Neuronal stem cell (in vitro differentiated cells): ENCODE data around the gene ARL5A.

Experiments
- DNase-seq: peaks from one replicate; pipeline ENCODE4 v3.0.0-alpha.2; 2013; ENCODE audit warnings: low spot score
- H2AFZ ChIP-seq: one replicate; pipeline ENCODE4 v1.6.1; 2013; ENCODE audit warnings: mild to moderate bottlenecking, low read length, inconsistent platforms
- H2AK5ac ChIP-seq: 2 replicates; pipeline ENCODE4 v1.6.1; 2013; ENCODE audit warnings: low read depth, mild to moderate bottlenecking, inconsistent platforms, low read length, moderate library complexity, mixed read lengths
- H2BK120ac ChIP-seq: 2 replicates; pipeline ENCODE4 v1.6.1; 2013; ENCODE audit warnings: low read depth, mild to moderate bottlenecking, inconsistent platforms, low read length, moderate library complexity, mixed read lengths
- H2BK12ac ChIP-seq: one replicate; pipeline ENCODE4 v1.6.1; 2013; ENCODE audit warnings: low read length, inconsistent platforms
- H2BK15ac ChIP-seq: 2 replicates; pipeline ENCODE4 v1.6.1; 2013; ENCODE audit warnings: mild to moderate bottlenecking, low read length, inconsistent platforms, mixed read lengths
- H2BK5ac ChIP-seq: one replicate; pipeline ENCODE4 v1.6.1; 2013; ENCODE audit warnings: inconsistent platforms, mild to moderate bottlenecking, low read length, moderate library complexity
- H3K14ac ChIP-seq: one replicate; pipeline ENCODE4 v1.6.1; 2013; ENCODE audit warnings: low read length, inconsistent platforms
- H3K18ac ChIP-seq: 2 replicates; pipeline ENCODE4 v1.6.1; 2013; ENCODE audit warnings: low read length, inconsistent platforms
- H3K23ac ChIP-seq: 2 replicates; pipeline ENCODE4 v1.6.1; 2013; ENCODE audit warnings: low read depth, mild to moderate bottlenecking, mixed read lengths, low read length, inconsistent platforms; ENCODE audit not compliant: poor library complexity
- H3K27ac ChIP-seq: replicated peaks from 3 replicates; pipeline ENCODE4 v1.5.1; 2013; ENCODE audit warnings: low read length, inconsistent platforms
- H3K27me3 ChIP-seq, 3 experiments: 2 replicates each; pipeline ENCODE4 v1.6.1; 2013; ENCODE audit warnings: low read length in 3 of 3, mild to moderate bottlenecking in 2 of 3, inconsistent platforms in 1 of 3, low read depth in 1 of 3, mixed read lengths in 1 of 3, moderate library complexity in 1 of 3; ENCODE audit not compliant: control insufficient read depth in 3 of 3, insufficient read depth in 3 of 3
- H3K36me3 ChIP-seq, 2 donors: replicated peaks in 1 of 2; 2 replicates each; pipeline ENCODE4 v1.6.1; 2013; ENCODE audit warnings: low read length in 2 of 2; ENCODE audit not compliant: control insufficient read depth in 2 of 2, insufficient read depth in 2 of 2
- H3K4ac ChIP-seq: 2 replicates; pipeline ENCODE4 v1.6.1; 2013; ENCODE audit warnings: inconsistent platforms, mild to moderate bottlenecking, low read length, moderate library complexity
- H3K4me1 ChIP-seq, 2 donors: 1 replicate in 1 of 2; 2 replicates in 1 of 2; pipeline ENCODE4 v1.6.1; 2013; ENCODE audit warnings: low read length in 2 of 2, low read depth in 1 of 2; ENCODE audit not compliant: control insufficient read depth in 2 of 2, insufficient read depth in 1 of 2
- H3K4me2 ChIP-seq: one replicate; pipeline ENCODE4 v1.6.1; 2013; ENCODE audit warnings: mild to moderate bottlenecking, low read length, inconsistent platforms; ENCODE audit not compliant: insufficient read depth, poor library complexity, severe bottlenecking
- H3K4me3 ChIP-seq, 2 donors: 2 replicates each; pipeline ENCODE4 v1.5.1; 2013; ENCODE audit warnings: low read length in 2 of 2, mild to moderate bottlenecking in 2 of 2, inconsistent platforms in 1 of 2, moderate library complexity in 1 of 2
- H3K79me1 ChIP-seq: one replicate; pipeline ENCODE4 v1.6.1; 2013; ENCODE audit warnings: low read depth, mild to moderate bottlenecking, inconsistent platforms, low read length, moderate library complexity
- H3K9ac ChIP-seq: one replicate; pipeline ENCODE4 v1.6.1; 2013; ENCODE audit warnings: mild to moderate bottlenecking, low read depth, low read length, inconsistent platforms; ENCODE audit not compliant: poor library complexity
- H3K9me3 ChIP-seq, 2 donors: replicated peaks in 1 of 2; 2 replicates each; pipeline versions ENCODE3 to v1.6.1; 2013; ENCODE audit warnings: low read length in 2 of 2, mild to moderate bottlenecking in 2 of 2, inconsistent platforms in 1 of 2, low read depth in 1 of 2, mixed read lengths in 1 of 2, moderate library complexity in 1 of 2; ENCODE audit not compliant: control insufficient read depth in 2 of 2, insufficient read depth in 1 of 2
- H4K8ac ChIP-seq: one replicate; pipeline ENCODE4 v1.6.1; 2013; ENCODE audit warnings: low read depth, mild to moderate bottlenecking, inconsistent platforms, low read length, moderate library complexity
- H4K91ac ChIP-seq: one replicate; pipeline ENCODE4 v1.6.1; 2013; ENCODE audit warnings: low read length, low read depth, mild to moderate bottlenecking, inconsistent platforms; ENCODE audit not compliant: poor library complexity
- WGBS, 2 donors: extraction: QIAGEN DNeasy Blood & Tissue Kit; methylation state at CpG; one replicate each; pipeline ENCODE4 v1.1.7; 2013; ENCODE audit warnings: missing lambda C conversion rate in 2 of 2, mixed read lengths in 1 of 2; ENCODE audit not compliant: insufficient read length in 2 of 2, insufficient replicate concordance in 1 of 2; ENCODE audit errors: extremely low coverage in 2 of 2; 5-methylcytosine and 5-hydroxymethylcytosine counted together

ARL5A gene

DNA sequence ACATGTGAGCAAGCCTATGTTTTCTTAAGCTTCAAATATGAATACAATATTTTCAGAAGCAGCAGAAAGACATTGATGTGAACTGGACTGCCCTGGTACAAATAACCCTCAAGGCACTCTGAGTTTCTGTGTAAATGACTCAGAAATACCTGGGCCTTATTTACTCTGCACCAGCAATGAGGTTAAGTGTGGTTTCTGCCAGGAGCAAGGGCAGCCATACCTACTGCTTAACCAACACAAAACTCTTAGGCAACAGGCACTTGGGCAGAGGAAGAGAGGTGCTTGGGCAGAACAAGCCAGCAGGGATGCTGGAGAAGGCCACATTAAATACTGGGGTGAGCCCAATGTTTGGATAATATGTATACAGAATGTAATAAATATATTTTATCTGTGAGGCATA lies 29.4 kb upstream of the ARL5A start:
- H3K4me3 ChIP-seq: no peak overlapping the region
- no peak overlapping the region for H4K91ac ChIP-seq
- H2BK15ac ChIP-seq: no peak overlapping the region
- H3K36me3 ChIP-seq: no peaks in the 10 kb centered on the region
- H3K23ac ChIP-seq: no peak overlapping the region
- no peak overlapping the region for H3K27ac ChIP-seq
- no peaks in the 10 kb centered on the region for H3K79me1 ChIP-seq
- H3K4me1 ChIP-seq: peaks cover 0 to 5% of the 10 kb centered on the region in 2 donors
- no peak overlapping the region for H2AFZ ChIP-seq
- H3K9me3 ChIP-seq: no peaks in the 10 kb centered on the region
- no peak overlapping the region for H3K14ac ChIP-seq
- no peak overlapping the region for H4K8ac ChIP-seq
- no peak overlapping the region for H2BK12ac ChIP-seq
- no peak for DNase-seq
- no peak overlapping the region for H3K4ac ChIP-seq
- H3K9ac ChIP-seq: no peak overlapping the region
- H2BK5ac ChIP-seq: no peak overlapping the region
- no peak overlapping the region for H2BK120ac ChIP-seq
- H3K27me3 ChIP-seq: no peaks in the 10 kb centered on the region
- no peak overlapping the region for H3K4me2 ChIP-seq
- H3K18ac ChIP-seq: no peak overlapping the region
- no peak overlapping the region for H2AK5ac ChIP-seq

DNA sequence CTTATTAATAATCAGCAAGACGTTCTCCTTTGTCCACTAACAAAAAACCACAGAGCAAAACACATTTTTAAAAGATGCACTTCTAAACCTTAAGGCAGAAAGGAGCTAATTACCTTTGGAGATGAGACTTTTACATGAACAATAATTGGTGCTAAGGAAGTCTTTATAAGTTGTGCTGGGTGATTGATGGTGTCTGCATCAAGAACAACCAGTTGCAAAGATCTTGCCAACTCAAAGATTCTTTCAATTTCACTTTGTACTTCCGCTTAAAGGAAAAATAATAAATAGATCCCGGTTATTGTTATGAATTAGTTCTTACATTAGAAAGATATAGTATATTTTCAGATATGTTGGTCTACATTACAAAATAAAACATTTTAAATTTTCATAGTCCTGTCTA lies 26.9 kb upstream of the ARL5A start:
- Histone ChIP-seq H2BK15ac (no peak overlapping the region), H2BK5ac (no peak overlapping the region), H3K27ac (no peak overlapping the region), H3K4me2 (no peak overlapping the region), H4K8ac (no peak overlapping the region), H3K4me3 (no peak overlapping the region), H3K27me3 (no peaks in the 10 kb centered on the region), H3K9me3 (no peaks in the 10 kb centered on the region), H3K9ac (no peak overlapping the region), H2AFZ (no peak overlapping the region), H2BK120ac (no peak overlapping the region), H3K79me1 (no peaks in the 10 kb centered on the region), H3K14ac (no peak overlapping the region), H3K36me3 (no peaks in the 10 kb centered on the region), H2BK12ac (no peak overlapping the region), H2AK5ac (no peak overlapping the region), H3K4me1 (peaks cover 2 to 5% of the 10 kb centered on the region in 2 donors), H3K18ac (no peak overlapping the region), H3K23ac (no peak overlapping the region), H4K91ac (no peak overlapping the region), H3K4ac (no peak overlapping the region)
- DNase-seq: no peak
- WGBS, 2 donors: no CpG with 5 or more reads among the region's 3 CpGs

GRCh38 chr2:151853070-151853758 lies 25.0 kb upstream of the ARL5A start:
- no peak overlapping the region for H3K9ac ChIP-seq
- H2AFZ ChIP-seq: peak overlapping the region; percentile 15
- no peaks in the 10 kb centered on the region for H3K36me3 ChIP-seq
- H3K4ac ChIP-seq: no peak overlapping the region
- no peak overlapping the region for H3K18ac ChIP-seq
- no peak overlapping the region for H4K91ac ChIP-seq
- DNase-seq: no peak
- H3K4me2 ChIP-seq: no peak overlapping the region
- H3K27ac ChIP-seq: no peak overlapping the region
- H2BK5ac ChIP-seq: no peak overlapping the region
- H2BK120ac ChIP-seq: no peak overlapping the region
- H3K4me1 ChIP-seq: peaks cover 2 to 5% of the 10 kb centered on the region in 2 donors
- no peak overlapping the region for H2BK12ac ChIP-seq
- no peak overlapping the region for H4K8ac ChIP-seq
- no peaks in the 10 kb centered on the region for H3K27me3 ChIP-seq
- WGBS, 2 donors: no CpG with 5 or more reads among the region's 3 CpGs
- H3K9me3 ChIP-seq: no peaks in the 10 kb centered on the region
- H3K14ac ChIP-seq: no peak overlapping the region
- no peaks in the 10 kb centered on the region for H3K79me1 ChIP-seq
- H2BK15ac ChIP-seq: no peak overlapping the region
- H3K4me3 ChIP-seq: no peak overlapping the region
- H2AK5ac ChIP-seq: no peak overlapping the region
- no peak overlapping the region for H3K23ac ChIP-seq

DNA sequence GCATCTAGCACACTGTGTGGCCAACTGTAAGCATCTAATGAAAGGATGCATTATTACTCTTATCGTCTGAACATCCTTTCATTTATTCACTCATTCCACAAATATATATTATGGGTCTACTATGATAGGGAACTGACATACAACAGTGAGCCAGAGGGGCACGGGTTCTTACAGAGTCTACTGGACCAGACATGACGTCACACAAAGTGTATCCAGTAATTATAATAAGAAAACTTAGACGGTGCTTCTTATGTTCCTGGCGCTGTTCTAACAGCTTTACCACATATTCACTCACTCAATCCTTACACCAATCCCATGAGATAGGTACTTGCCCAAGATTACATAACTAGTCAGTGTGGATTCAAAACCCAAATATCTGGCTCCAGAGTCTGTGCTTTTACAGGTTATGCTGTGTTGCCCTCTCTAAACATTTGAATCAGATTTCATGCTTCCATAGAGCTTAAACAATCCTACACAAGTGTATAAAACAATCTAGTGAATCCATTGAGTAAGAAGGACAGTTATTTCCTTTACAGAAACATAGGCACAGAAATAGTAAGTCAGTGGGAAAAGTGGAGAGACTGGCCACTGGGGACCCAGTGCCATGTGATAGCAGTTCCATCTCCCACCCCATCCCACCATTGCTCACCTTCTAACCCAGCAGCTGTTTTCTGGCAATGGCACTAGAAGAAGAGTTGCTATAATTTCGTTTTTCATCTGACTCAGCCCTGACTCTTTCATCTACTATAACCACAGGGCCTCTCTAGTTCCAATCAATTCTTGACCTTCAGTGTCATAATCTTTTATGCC lies 24.2 kb upstream of the ARL5A start:
- DNase-seq: no peak
- H3K9me3 ChIP-seq: no peaks in the 10 kb centered on the region
- H2BK15ac ChIP-seq: no peak overlapping the region
- no peaks in the 10 kb centered on the region for H3K79me1 ChIP-seq
- no peak overlapping the region for H4K8ac ChIP-seq
- no peak overlapping the region for H2BK12ac ChIP-seq
- H3K14ac ChIP-seq: no peak overlapping the region
- H2BK120ac ChIP-seq: no peak overlapping the region
- H3K4ac ChIP-seq: no peak overlapping the region
- H2AFZ ChIP-seq: peak overlapping the region; percentile 15
- no peak overlapping the region for H3K23ac ChIP-seq
- no peaks in the 10 kb centered on the region for H3K36me3 ChIP-seq
- H2AK5ac ChIP-seq: no peak overlapping the region
- H3K27me3 ChIP-seq: no peaks in the 10 kb centered on the region
- no peak overlapping the region for H2BK5ac ChIP-seq
- H3K4me2 ChIP-seq: no peak overlapping the region
- no peak overlapping the region for H3K9ac ChIP-seq
- H4K91ac ChIP-seq: no peak overlapping the region
- no peak overlapping the region for H3K18ac ChIP-seq
- H3K27ac ChIP-seq: no peak overlapping the region
- no CpG with 5 or more reads among the region's 6 CpGs for WGBS, 2 donors
- H3K4me1 ChIP-seq: peaks cover 2 to 5% of the 10 kb centered on the region in 2 donors
- H3K4me3 ChIP-seq: no peak overlapping the region
